NCI-H2227 (cell line): ENCODE data around the gene TEX26.

Experiments used
- DNase-seq: peaks from one replicate; lab custom pipeline; 2025; ENCODE audit not compliant: unreplicated experiment; lab: John Stamatoyannopoulos, UW

Gene TEX26

DNA sequence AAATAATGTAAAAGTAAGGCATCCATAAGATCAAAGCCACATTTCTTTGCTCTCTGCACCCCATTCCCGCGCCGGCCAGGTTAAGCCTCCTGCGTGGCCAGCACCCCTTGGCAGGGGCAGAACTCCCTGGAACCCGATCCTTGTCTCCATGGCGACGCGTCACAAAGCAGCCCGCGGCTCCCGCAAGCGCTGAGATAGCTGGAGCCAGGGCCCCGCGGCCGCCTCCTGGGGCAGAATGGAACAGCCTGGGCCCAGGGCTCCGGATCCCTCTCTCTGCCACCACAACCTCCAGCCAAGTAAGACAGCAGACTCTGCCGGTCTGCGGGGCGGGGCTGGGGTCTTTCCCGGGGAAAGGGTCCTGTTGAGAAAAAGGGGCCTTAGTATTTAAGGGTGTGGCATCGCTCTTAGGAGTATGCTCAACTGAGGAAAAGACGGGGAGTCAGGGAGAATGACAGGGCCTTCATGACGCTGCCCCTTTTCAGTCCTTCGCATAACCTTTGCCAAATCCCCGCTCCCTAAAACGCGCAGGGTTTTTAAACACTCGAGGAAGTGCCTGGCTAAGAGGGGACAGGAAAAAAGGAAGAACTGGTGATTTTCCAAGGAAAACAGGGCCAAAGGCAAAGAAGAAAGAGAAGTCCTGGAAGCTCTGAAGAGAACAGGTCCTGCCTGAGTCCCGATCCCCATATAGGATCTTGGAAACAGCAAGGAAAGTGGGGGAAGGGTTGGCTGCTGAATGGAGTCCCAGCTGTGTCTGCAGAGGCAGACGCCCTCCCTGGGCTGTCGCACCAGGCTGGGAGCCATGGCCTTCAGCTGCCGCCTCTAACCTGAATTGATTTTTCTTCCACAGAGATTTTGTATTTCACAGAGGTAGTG lies at the start of gene TEX26:
Gene TEX26 (plus strand): TSS at position 176 of the 873 bp plus-strand sequence. CDS start 60 bp downstream, at position 236.
- DNase-seq: no peak

- DNase-seq: no peak
Measured at GRCh38 chr13:30882996-30883766, 49.3 kb upstream of the TEX26 start.

DNA sequence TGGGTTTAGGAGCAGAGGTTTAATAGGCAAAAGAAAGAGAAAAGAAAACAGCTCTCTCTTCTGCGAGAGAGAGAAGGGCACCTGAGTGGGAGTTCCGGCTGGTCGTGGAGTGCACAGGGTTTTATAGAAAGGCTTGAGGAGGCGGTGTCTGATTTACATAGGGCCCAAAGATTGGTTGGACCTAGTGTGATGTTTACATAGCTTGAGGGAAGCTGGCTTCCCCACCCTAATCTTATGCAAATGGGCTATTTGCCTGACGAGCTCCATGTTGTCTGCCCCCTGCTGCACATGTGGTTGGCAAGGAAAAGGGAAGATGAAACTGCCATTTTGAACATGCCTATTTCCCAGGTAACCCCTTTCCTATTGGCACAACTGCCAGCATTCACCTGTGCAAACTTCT lies 47.9 kb upstream of the TEX26 start:
- no peak for DNase-seq

- DNase-seq: no peak
Measured at GRCh38 chr13:30889196-30889690, 43.2 kb upstream of the TEX26 start.

GRCh38 chr13:30892966-30893365 lies 39.5 kb upstream of the TEX26 start:
- no peak for DNase-seq

GRCh38 chr13:30895773-30896172 lies 36.7 kb upstream of the TEX26 start:
- no peak for DNase-seq

DNA sequence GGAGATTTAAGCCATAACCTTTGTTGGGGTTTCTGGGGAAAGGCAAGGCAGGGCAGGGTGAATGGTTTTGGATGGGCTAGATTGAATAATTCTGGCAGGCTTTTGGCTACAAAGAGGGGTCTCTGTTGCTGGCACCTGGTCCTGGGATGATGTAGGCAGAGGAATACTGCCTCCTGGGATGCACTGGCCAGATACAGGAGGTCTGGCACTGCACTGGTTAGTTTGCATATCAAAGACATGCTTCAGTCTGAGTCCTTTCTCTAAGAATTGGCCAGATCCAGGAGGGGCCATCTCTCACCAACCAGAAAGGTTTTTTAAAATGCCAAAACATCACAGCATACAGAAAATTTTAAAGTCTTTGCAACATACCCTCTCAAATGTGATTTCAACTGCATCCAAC lies 34.4 kb upstream of the TEX26 start:
- DNase-seq: no peak

DNA sequence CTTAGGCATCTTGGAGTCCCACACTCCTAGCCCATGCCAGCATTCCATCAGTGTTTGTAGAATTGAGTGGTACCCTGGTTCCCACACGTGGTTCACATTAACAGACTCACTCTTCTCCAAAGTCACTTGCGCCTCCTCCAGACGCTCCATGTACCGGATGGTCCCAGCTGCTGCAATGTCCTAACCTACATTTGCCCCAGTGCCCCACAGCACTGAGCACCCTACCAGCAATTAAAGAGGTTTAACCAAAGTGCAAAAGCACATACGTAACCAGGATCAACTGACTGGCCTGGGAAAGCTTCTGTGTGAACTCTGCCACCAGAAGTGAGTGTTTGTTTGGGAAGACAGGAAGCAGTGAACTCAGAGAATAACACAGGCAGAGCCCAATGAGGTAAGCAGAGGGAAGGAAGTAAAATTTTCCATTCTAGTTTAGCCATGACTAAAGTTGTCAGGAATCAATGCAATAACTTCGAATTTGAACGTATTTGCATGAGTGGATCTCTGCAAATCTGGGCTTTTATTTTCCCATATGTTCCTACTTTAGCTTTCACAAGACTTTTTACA lies 33.7 kb upstream of the TEX26 start:
- DNase-seq: no peak

GRCh38 chr13:30900436-30900835 lies 32.0 kb upstream of the TEX26 start:
- DNase-seq: no peak

- no peak for DNase-seq
Measured at GRCh38 chr13:30900952-30901749, 31.3 kb upstream of the TEX26 start.

- DNase-seq: no peak
Measured at GRCh38 chr13:30904043-30904442, 28.4 kb upstream of the TEX26 start.

GRCh38 chr13:30905932-30906383 lies 26.5 kb upstream of the TEX26 start, which contains the start of gene MEDAG:
TSS of gene MEDAG (plus strand) at chr13:30906271. CDS start at chr13:30906516, 245 bp downstream.
- DNase-seq: no peak

GRCh38 chr13:30906411-30907051 lies 25.9 kb upstream of the TEX26 start:
- DNase-seq: no peak

DNA sequence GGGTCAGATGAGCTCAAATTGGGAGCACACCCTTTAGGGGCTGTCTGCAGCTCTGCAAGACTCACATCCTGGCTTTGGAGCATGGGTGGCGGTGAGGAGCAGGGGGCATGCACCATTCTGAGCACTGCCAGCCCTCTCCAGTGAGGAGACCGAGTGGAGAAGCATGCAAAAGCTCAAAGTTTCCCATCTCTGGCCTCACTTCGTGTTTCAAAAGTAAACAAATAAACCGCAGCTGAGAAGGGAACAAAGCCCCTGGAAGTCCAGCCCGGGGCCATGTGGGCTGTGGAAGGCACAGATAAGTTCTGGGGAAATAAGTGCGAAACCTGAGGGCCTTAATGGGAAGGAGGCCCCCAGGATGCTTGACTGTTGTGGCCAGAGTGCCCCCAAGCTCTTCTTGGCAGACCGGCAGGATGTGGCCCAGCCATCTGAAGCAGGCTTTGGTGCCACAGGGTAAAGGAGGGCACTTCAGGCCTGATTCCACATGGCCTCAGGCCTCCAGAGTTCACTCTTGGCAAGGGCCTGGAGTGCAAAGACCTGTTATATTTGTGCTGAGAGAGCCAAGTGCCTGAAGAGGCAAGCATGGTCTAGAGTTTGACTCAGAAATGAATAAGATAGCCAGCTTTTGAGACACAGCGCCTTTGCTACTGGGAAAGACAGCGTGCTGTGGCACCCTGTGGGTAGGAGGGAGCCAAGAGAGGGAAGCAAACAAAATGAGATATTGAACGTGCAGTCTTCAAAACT lies 25.2 kb upstream of the TEX26 start:
- no peak for DNase-seq

DNA sequence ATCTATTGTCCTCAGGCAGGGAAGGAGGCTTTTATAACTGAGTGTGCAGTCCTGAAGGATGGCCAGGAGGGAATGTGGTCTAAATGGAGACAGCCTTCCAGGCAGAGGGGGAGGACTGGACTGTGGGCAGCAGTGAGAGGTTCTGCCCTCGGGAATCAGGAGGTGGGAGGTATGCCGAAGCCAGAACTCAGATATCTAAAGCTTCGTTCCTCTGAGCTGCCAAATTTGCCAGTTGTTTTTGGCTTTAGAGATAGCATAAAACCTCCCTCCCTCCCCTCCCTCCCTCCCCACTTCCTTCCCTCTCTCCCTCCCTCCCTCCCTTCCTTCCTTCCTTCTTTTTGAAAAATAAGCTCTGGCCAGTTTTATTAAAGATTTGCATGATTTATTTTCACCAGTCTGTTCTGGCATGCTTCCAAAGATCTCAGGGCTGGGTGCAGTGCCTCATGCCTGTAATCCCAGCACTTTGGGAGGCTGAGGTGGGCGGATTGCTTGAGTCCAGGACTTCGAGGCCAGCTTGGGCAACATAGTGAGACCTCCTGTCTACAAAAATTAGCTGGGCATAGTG lies 24.0 kb upstream of the TEX26 start:
- DNase-seq: no peak

GRCh38 chr13:30910676-30911075 lies 21.8 kb upstream of the TEX26 start:
- no peak for DNase-seq

GRCh38 chr13:30915691-30916541 lies 16.5 kb upstream of the TEX26 start:
- peak; percentile 79 for DNase-seq

GRCh38 chr13:30916991-30917390 lies 15.5 kb upstream of the TEX26 start:
- DNase-seq: no peak
